Measurements from ENCODE around the gene PAPPA2. TPM values are rescaled to one million over a fixed set of nuclear protein-coding genes. Genes with fewer than 3 reads are reported as not detected.

The PAPPA2 gene
- total RNA-seq, 2 experiments from 2014 or later: 0.19 TPM; not detected in 1

DNA sequence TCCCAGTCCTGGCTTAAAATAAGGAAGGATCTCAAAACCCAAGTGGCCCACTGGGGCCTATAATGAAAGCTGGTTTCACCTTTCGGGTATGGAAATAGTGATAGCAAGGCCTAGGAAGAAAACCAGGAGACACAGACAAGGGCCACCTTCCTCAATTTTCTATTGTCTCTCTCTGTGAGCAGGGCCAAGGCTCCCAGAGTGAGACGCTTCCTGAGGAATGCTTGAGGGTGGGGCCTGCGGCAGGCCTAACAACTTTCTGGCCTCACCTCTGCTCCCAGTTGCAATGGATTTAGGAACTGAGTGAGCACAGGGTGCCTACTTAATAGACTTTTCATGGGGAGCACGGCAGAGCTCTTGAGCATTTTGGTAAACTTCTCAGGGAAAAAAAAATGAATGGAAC, 400.6 kb downstream of the PAPPA2 start:
- H3K4me2 ChIP-seq (ENCODE audit: low read length): no peak overlapping the region
- TF ChIP-seq EZH2phosphoT487 (IDR thresholded peaks at IDR 0.05; ENCODE audit: borderline replicate concordance, low read depth, low read length): no peak
- TF ChIP-seq, protein P1, sequence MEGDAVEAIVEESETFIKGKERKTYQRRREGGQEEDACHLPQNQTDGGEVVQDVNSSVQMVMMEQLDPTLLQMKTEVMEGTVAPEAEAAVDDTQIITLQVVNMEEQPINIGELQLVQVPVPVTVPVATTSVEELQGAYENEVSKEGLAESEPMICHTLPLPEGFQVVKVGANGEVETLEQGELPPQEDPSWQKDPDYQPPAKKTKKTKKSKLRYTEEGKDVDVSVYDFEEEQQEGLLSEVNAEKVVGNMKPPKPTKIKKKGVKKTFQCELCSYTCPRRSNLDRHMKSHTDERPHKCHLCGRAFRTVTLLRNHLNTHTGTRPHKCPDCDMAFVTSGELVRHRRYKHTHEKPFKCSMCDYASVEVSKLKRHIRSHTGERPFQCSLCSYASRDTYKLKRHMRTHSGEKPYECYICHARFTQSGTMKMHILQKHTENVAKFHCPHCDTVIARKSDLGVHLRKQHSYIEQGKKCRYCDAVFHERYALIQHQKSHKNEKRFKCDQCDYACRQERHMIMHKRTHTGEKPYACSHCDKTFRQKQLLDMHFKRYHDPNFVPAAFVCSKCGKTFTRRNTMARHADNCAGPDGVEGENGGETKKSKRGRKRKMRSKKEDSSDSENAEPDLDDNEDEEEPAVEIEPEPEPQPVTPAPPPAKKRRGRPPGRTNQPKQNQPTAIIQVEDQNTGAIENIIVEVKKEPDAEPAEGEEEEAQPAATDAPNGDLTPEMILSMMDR (conservative IDR thresholded peaks at IDR 0.05; ENCODE audit: low read length): no peak
- no peaks in the 10 kb centered on the region for H4K20me1 ChIP-seq (ENCODE audit: insufficient read depth, low read length)
- no peak overlapping the region for H3K4me3 ChIP-seq (ENCODE audit: low read depth, low read length, poor library complexity, severe bottlenecking)
- H3K4me1 ChIP-seq (ENCODE audit: insufficient read depth, low read length, poor library complexity, severe bottlenecking): no peaks in the 10 kb centered on the region
- BruUV-seq (replicated peaks): no TSS peak
- H2AFZ ChIP-seq (ENCODE audit: low read length): no peak overlapping the region
- H3K27ac ChIP-seq (ENCODE audit: low read depth, low read length, poor library complexity, severe bottlenecking): no peak overlapping the region
- DNase-seq (ENCODE audit: low spot score): no peak
- H3K9me2 ChIP-seq (ENCODE audit: insufficient read depth, low read length): no peaks in the 10 kb centered on the region
- intact Hi-C loops (cut with micrococcal nuclease; ENCODE audit: unreplicated experiment): no loop called here
- ChIA-PET CTCF (ENCODE audit: unreplicated experiment) (no interaction called here), POLR2A (no interaction called here)
- H3K36me3 ChIP-seq (ENCODE audit: insufficient read depth, low read length): no peaks in the 10 kb centered on the region
- H3K9me3 ChIP-seq (ENCODE audit: low read length): no peaks in the 10 kb centered on the region
- H3K79me2 ChIP-seq (ENCODE audit: insufficient read depth, low read depth, low read length): no peaks in the 10 kb centered on the region

DNA sequence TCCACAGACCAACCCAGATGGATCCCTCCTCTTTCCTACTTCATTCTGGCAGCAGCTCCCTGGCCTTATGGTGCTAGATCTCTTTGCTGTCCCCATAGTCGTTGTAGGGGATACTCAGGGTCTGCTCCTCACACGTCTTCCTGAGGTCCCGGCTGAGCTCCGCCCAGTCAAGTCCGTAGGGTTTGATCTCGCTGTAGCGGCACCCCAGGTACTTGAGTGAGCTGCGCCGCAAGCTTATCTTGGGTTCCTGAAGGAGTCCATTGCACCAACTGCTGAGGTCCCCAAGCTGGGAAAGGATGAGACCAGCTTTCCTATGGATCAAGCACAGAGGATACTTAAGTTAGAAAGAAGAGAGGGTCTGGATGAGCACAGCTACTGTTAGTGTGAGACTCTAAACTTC, 401.2 kb downstream of the PAPPA2 start:
- POLR2A ChIA-PET: interaction anchor here (0.6 kb wide), 1 partner anchor 973 kb away, joined by 3 read pairs; no protein-coding TSS in a partner anchor
- BruUV-seq (replicated peaks): no TSS peak
- CTCF ChIA-PET (ENCODE audit: unreplicated experiment): no interaction called here
- intact Hi-C loops (cut with micrococcal nuclease; ENCODE audit: unreplicated experiment): no loop called here
- Histone ChIP-seq H3K9me2 (ENCODE audit: insufficient read depth, low read length) (no peaks in the 10 kb centered on the region), H3K9me3 (ENCODE audit: low read length) (no peaks in the 10 kb centered on the region), H3K27ac (ENCODE audit: low read depth, low read length, poor library complexity, severe bottlenecking) (no peak overlapping the region), H4K20me1 (ENCODE audit: insufficient read depth, low read length) (no peaks in the 10 kb centered on the region), H3K36me3 (ENCODE audit: insufficient read depth, low read length) (no peaks in the 10 kb centered on the region), H3K4me2 (ENCODE audit: low read length) (no peak overlapping the region), H3K4me3 (ENCODE audit: low read depth, low read length, poor library complexity, severe bottlenecking) (no peak overlapping the region), H2AFZ (ENCODE audit: low read length) (no peak overlapping the region), H3K79me2 (ENCODE audit: insufficient read depth, low read depth, low read length) (no peaks in the 10 kb centered on the region), H3K4me1 (ENCODE audit: insufficient read depth, low read length, poor library complexity, severe bottlenecking) (no peaks in the 10 kb centered on the region)
- TF ChIP-seq EZH2phosphoT487 (IDR thresholded peaks at IDR 0.05; ENCODE audit: borderline replicate concordance, low read depth, low read length): no peak
- TF ChIP-seq, protein P1 (conservative IDR thresholded peaks at IDR 0.05; ENCODE audit: low read length): no peak
- no peak for DNase-seq (ENCODE audit: low spot score)

DNA sequence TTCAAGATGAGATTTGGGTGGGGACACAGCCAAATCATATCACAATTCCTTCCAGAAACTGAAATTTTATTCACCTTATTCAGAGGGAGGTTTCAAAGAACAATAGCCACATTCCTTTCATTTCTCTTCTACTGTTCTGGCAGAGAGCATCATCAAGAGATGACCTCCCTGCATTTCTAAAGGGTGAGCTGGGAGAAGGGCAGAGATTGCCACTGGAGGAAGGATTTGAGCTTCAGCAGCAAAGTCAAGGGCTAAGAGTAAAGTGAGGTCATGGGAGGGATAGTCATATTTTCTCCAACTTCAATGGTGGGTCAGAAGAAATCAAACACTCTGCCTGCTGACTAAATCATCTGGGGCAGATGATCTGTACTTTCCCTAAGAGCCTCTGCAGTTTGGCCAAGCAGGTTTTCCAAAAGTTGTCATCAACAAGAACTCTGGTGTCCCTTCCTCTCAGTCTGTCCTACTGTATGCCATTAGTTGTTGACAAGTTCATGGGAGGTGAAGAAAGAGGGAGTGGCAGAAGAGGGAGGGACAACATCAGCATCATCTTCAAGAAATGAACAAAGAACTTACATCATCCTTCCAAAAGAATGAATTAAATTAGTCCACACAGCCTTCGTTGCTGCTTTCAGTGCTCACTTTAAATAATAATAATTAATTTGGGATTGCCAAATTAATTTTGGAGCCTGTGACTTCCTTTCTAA, 403.2 kb downstream of the PAPPA2 start:
- TF ChIP-seq EZH2phosphoT487 (IDR thresholded peaks at IDR 0.05; ENCODE audit: borderline replicate concordance, low read depth, low read length): no peak
- TF ChIP-seq, protein P1 (conservative IDR thresholded peaks at IDR 0.05; ENCODE audit: low read length): no peak
- POLR2A ChIA-PET: no interaction called here
- H3K36me3 ChIP-seq (ENCODE audit: insufficient read depth, low read length): no peaks in the 10 kb centered on the region
- no peak overlapping the region for H3K4me3 ChIP-seq (ENCODE audit: low read depth, low read length, poor library complexity, severe bottlenecking)
- CTCF ChIA-PET (ENCODE audit: unreplicated experiment): no interaction called here
- no peak overlapping the region for H3K4me2 ChIP-seq (ENCODE audit: low read length)
- no TSS peak for BruUV-seq (replicated peaks)
- H4K20me1 ChIP-seq (ENCODE audit: insufficient read depth, low read length): no peaks in the 10 kb centered on the region
- no peaks in the 10 kb centered on the region for H3K9me2 ChIP-seq (ENCODE audit: insufficient read depth, low read length)
- no peak overlapping the region for H2AFZ ChIP-seq (ENCODE audit: low read length)
- H3K27ac ChIP-seq (ENCODE audit: low read depth, low read length, poor library complexity, severe bottlenecking): no peak overlapping the region
- no peaks in the 10 kb centered on the region for H3K9me3 ChIP-seq (ENCODE audit: low read length)
- H3K79me2 ChIP-seq (ENCODE audit: insufficient read depth, low read depth, low read length): no peaks in the 10 kb centered on the region
- H3K4me1 ChIP-seq (ENCODE audit: insufficient read depth, low read length, poor library complexity, severe bottlenecking): no peaks in the 10 kb centered on the region
- no peak for DNase-seq (ENCODE audit: low spot score)
- intact Hi-C loops (cut with micrococcal nuclease; ENCODE audit: unreplicated experiment): no loop called here

Measured in OCI-LY7 (cell line).